ENCODE measurements around the gene SLC6A7. TPM values are rescaled to one million over a fixed set of nuclear protein-coding genes. Genes with fewer than 3 reads are reported as not detected.

The SLC6A7 gene
- total RNA-seq, 1 donor from 2014 or later: not detected

GRCh38 chr5:150161242-150162141 lies 28.4 kb upstream of the SLC6A7 start:
- CTCF ChIA-PET: no interaction called here
- peak; percentile 70 for DNase-seq
- Mint-ChIP-seq H3K9me3 (no peaks in the 10 kb centered on the region), H3K27ac (no peak overlapping the region), H3K4me3 (no peak overlapping the region), H3K27me3 (peaks cover 8% of the 10 kb centered on the region), H3K36me3 (ENCODE audit: low read depth) (no peaks in the 10 kb centered on the region), H3K4me1 (peaks cover 19% of the 10 kb centered on the region)
- POLR2A ChIA-PET: interaction anchor here (0.5 kb wide), 1 partner anchor 268 kb away, joined by 3 read pairs; no protein-coding TSS in a partner anchor
- intact Hi-C loops (cut with micrococcal nuclease): loop anchor here (1.0 to 5.0 kb wide), 4 partner anchors 57 to 291 kb away; no protein-coding TSS in a partner anchor
- TF ChIP-seq, protein P1, sequence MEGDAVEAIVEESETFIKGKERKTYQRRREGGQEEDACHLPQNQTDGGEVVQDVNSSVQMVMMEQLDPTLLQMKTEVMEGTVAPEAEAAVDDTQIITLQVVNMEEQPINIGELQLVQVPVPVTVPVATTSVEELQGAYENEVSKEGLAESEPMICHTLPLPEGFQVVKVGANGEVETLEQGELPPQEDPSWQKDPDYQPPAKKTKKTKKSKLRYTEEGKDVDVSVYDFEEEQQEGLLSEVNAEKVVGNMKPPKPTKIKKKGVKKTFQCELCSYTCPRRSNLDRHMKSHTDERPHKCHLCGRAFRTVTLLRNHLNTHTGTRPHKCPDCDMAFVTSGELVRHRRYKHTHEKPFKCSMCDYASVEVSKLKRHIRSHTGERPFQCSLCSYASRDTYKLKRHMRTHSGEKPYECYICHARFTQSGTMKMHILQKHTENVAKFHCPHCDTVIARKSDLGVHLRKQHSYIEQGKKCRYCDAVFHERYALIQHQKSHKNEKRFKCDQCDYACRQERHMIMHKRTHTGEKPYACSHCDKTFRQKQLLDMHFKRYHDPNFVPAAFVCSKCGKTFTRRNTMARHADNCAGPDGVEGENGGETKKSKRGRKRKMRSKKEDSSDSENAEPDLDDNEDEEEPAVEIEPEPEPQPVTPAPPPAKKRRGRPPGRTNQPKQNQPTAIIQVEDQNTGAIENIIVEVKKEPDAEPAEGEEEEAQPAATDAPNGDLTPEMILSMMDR (IDR thresholded peaks at IDR 0.05): peak; percentile 65
- peak; percentile 88 for ATAC-seq (ENCODE audit: low read depth)

DNA sequence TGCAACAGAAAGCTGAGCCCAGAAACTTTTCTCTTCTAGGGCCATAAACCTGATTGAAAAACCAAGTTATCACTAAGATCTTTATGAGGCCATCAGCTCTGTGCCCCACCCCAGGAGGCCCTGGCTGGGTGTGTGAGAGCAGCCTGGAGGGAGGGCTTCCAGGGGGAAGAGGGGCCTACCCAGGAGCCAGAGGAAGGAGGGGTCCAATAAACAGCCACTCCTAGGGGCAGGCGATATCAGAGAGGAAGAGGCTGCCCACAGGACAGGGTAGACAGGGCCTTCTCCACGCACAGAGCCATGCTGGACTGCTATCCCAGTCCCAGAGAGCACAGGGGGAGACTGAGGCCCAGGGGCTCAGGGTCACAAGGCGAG lies 27.7 kb upstream of the SLC6A7 start:
- H3K9me3 Mint-ChIP-seq: no peaks in the 10 kb centered on the region
- TF ChIP-seq, protein P1 (IDR thresholded peaks at IDR 0.05): no peak
- CTCF ChIA-PET: no interaction called here
- POLR2A ChIA-PET: interaction anchor here (0.5 to 1.4 kb wide), 2 partner anchors 251 to 268 kb away, joined by 3 read pairs; partner anchors contain the start of gene CD74
- H3K4me3 Mint-ChIP-seq: no peak overlapping the region
- intact Hi-C loops (cut with micrococcal nuclease): loop anchor here (5.0 kb wide), 1 partner anchor 290 kb away; no protein-coding TSS in a partner anchor
- peaks cover 8% of the 10 kb centered on the region for H3K27me3 Mint-ChIP-seq
- ATAC-seq (ENCODE audit: low read depth): no peak
- H3K36me3 Mint-ChIP-seq (ENCODE audit: low read depth): no peaks in the 10 kb centered on the region
- H3K4me1 Mint-ChIP-seq: peaks cover 19% of the 10 kb centered on the region
- no peak overlapping the region for H3K27ac Mint-ChIP-seq
- DNase-seq: no peak

GRCh38 chr5:150163035-150163434 lies 26.8 kb upstream of the SLC6A7 start:
- DNase-seq (no peak), ATAC-seq (ENCODE audit: low read depth) (no peak)
- POLR2A ChIA-PET: interaction anchor here (0.6 to 1.4 kb wide), 2 partner anchors 250 to 306 kb away, joined by 3 read pairs; partner anchors contain the start of gene CD74
- TF ChIP-seq, protein P1 (IDR thresholded peaks at IDR 0.05): no peak
- H3K4me3 Mint-ChIP-seq: no peak overlapping the region
- intact Hi-C loops (cut with micrococcal nuclease): loop anchor here (5.0 kb wide), 1 partner anchor 289 kb away; no protein-coding TSS in a partner anchor
- H3K4me1 Mint-ChIP-seq: peaks cover 20% of the 10 kb centered on the region
- H3K27ac Mint-ChIP-seq: no peak overlapping the region
- CTCF ChIA-PET: interaction anchor here (0.6 to 1.3 kb wide), 2 partner anchors 55 to 540 kb away, joined by 3 read pairs; no protein-coding TSS in a partner anchor
- H3K27me3 Mint-ChIP-seq: peaks cover 15% of the 10 kb centered on the region
- H3K36me3 Mint-ChIP-seq (ENCODE audit: low read depth): no peaks in the 10 kb centered on the region
- no peaks in the 10 kb centered on the region for H3K9me3 Mint-ChIP-seq

DNA sequence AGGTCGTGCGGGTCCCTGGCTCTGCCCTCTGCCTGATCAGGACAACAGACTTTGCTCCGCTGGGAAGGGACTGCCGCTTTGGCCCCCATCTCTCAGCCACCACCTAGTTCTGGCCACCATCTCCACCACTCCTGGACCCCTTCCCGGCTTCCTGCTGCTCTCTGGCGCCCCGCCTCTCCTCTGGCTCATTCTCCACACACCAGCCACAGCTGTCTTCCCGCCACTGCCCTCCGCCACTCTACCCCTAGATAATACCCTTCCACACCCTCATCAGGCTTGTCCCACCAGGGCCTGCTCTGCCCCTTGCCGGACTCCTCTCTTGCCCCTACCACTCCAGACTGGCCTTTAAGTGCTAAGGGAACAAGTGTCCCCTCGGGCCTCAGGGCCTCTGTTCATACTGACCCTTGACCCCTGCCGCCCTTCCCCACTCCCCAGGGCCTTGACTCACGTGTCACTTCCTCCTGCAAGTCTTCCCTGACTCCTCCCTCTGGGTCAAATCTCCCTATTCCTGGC lies 26.3 kb upstream of the SLC6A7 start:
- DNase-seq (no peak), ATAC-seq (ENCODE audit: low read depth) (no peak)
- no peaks in the 10 kb centered on the region for H3K36me3 Mint-ChIP-seq (ENCODE audit: low read depth)
- peaks cover 21% of the 10 kb centered on the region for H3K27me3 Mint-ChIP-seq
- H3K27ac Mint-ChIP-seq: no peak overlapping the region
- intact Hi-C loops (cut with micrococcal nuclease): loop anchor here (5.0 kb wide), 1 partner anchor 289 kb away; no protein-coding TSS in a partner anchor
- peaks cover 20% of the 10 kb centered on the region for H3K4me1 Mint-ChIP-seq
- H3K4me3 Mint-ChIP-seq: no peak overlapping the region
- ChIA-PET CTCF (interaction anchor here (1.3 kb wide), 2 partner anchors 55 to 272 kb away, joined by 3 read pairs; no protein-coding TSS in a partner anchor), POLR2A (interaction anchor here (0.6 to 1.4 kb wide), 2 partner anchors 249 to 307 kb away, joined by 3 read pairs; partner anchors contain the start of gene CD74)
- no peaks in the 10 kb centered on the region for H3K9me3 Mint-ChIP-seq
- TF ChIP-seq, protein P1 (IDR thresholded peaks at IDR 0.05): no peak
